GM18526 (cell line): Measurements from ENCODE around the gene ZMAT3.
A peak's percentile ranks its signal among the peaks of the same experiment; 100 is the strongest.

Source experiments
- POLR2A ChIP-seq: IDR thresholded peaks from 3 replicates; pipeline ENCODE4 v1.6.1; 2011; ENCODE audit not compliant: insufficient read length; ENCODE audit errors: extremely low read depth

The ZMAT3 gene

GRCh38 chr3:179071323-179072099, at the start of gene ZMAT3:
TSS of gene ZMAT3 (minus strand) at chr3:179071809. CDS start at chr3:179067752, 4,057 bp downstream.
- TF ChIP-seq POLR2A, result peak; percentile 91

- no peak for TF ChIP-seq POLR2A
These were observed 45.2 kb upstream of the ZMAT3 start for GRCh38 chr3:179116816-179117215.

DNA sequence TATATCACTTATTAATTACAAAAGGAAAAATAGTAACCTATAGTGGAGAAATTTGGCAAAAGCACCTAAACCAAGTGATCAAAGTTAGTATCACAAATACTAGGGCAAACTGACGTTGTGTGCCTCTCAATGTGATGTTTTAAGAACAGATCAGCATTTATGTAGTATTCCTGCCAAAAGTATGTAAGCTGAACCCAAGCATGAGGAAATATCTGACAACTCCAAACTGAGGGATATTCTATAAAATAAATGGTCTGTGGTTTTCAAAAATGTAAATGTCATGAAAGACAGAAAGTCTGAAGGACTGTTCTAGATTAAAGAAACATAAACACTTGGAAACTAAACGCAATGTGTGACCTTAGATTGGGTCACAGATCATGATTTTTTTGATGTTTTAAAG, 42.3 kb upstream of the ZMAT3 start:
- no peak for TF ChIP-seq POLR2A

- no peak for TF ChIP-seq POLR2A
These were observed 36.5 kb upstream of the ZMAT3 start for GRCh38 chr3:179108086-179108485.

GRCh38 chr3:179107617-179108016, 36.0 kb upstream of the ZMAT3 start:
- TF ChIP-seq POLR2A, result no peak

DNA sequence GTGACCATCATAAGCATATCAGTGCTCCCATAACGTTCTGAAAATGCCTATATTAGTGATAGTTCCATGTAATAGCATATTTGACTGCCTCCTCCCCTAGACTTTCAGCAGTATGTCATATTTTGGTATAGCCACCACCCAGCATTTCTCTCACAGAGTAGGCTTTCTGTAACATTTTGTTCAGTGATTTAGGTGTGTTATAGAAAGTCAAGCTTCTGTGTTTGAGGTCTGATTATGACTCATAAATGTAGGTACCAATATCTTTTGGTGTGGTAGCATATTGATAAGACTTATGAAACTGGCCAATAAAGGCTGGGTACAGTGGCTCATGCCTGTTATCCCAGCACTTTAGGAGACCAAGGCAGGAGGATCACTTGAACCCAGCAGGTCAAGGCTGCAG, 34.3 kb upstream of the ZMAT3 start:
- no peak for TF ChIP-seq POLR2A

DNA sequence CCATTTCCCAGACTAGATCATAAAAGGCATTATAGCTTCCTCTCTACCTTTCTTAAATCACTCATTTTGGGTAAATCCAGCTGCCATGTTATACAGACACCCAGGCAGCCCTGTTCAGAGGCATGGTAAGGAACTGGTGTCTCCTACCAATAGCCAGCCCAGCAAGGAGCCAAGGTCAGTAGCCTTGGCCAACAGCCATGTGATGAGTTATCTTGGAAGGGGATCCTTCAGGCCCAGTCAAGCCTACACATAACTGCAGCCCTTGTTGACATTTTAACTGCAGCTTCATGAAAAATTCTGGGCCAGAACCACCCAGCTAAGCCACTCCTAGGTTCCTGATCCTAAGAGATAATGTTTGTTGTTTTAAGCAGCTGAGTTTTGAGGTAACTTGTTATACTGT, 29.0 kb upstream of the ZMAT3 start:
- no peak for TF ChIP-seq POLR2A

DNA sequence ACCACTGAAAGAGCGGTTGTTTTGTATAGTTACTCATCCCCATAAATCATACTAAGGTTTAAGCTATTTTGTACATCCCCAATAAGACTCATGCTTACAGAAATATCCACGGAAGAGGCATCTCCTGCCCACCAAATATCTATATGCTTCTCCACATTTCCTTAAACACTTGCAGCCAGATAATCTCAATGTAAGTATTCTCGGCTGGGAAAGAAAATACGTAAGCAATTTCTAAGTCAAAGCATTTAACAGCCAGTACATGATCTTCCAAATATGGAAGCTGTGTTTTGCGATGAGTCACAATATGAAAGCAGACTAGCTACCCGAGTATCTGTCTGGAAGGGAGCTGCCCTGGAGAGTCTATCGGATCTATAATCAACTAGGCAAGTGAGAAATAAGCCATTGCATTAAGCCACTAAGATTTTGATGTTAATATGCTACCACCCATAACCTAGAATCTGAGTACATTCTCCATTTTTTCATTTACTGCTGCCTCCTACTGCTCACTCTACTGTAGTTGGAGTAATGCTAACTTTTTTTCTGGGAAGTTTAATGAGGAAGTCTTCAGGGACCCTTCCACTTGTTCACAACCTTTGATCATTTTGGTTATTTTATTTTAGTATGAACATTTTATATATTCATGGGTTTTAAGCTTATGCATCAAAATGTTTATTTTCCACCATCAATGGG, 26.9 kb upstream of the ZMAT3 start:
- no peak for TF ChIP-seq POLR2A

- no peak for TF ChIP-seq POLR2A
These were observed 22.2 kb upstream of the ZMAT3 start for GRCh38 chr3:179093807-179094206.

DNA sequence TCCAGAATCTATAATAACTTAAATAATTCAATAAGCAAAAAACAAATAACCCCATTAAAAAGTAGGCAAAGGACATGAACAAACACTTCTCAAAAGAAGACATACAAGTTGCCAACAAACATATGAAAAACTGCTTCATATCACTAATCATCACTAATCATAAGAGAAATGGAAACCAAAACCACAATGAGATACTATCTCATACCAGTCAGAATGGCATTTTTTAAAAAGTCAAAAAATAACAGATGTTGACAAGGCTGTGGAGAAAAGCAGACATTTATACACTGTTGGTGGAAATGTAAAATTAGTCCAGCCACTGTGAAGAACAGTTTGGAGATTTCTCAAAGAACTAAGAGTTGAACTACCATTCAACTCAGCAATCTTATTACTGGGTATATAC, 19.5 kb upstream of the ZMAT3 start:
- no peak for TF ChIP-seq POLR2A

GRCh38 chr3:179088306-179088705, 16.7 kb upstream of the ZMAT3 start:
- TF ChIP-seq POLR2A, result no peak

DNA sequence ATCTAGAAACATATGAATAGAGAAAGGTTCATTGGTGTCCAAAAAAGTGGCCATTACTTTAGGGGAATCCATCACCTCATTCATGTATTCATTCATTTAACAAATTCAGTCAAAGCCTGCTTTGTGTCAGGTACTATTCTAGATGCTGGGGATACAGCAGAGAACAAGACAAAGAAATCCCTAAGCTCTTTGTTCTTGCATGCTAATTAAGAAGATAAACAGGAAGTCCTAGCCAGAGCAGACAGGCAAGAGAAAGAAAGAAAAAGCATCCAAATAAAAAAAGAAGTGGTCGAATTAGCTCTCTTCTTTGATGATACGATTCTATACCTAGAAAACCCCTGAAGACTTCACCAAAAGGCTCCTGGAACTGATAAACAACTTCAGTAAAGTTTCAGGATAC, 12.4 kb upstream of the ZMAT3 start:
- no peak for TF ChIP-seq POLR2A

DNA sequence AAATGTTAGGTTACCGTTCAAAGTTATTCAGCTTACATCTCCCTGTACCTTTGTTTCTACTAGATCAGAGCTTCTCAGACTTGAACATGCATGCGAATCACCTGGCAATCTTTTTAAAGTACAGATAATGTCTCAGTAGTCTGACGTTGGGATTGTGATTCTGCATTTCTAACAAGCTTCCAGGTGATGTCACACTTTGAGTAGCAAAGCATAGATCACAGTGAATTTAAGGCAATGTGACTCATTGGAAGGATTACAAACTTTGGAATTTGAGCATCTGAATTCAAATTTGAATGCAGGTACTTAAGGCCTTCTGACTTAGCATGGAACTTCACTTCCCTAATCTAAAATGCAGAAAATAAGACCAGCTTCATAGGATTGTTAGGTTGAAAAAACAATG, 10.8 kb upstream of the ZMAT3 start:
- TF ChIP-seq POLR2A, result no peak

GRCh38 chr3:179081885-179082284, 10.3 kb upstream of the ZMAT3 start:
- TF ChIP-seq POLR2A, result no peak

GRCh38 chr3:179079537-179079936, 7.9 kb upstream of the ZMAT3 start:
- no peak for TF ChIP-seq POLR2A

DNA sequence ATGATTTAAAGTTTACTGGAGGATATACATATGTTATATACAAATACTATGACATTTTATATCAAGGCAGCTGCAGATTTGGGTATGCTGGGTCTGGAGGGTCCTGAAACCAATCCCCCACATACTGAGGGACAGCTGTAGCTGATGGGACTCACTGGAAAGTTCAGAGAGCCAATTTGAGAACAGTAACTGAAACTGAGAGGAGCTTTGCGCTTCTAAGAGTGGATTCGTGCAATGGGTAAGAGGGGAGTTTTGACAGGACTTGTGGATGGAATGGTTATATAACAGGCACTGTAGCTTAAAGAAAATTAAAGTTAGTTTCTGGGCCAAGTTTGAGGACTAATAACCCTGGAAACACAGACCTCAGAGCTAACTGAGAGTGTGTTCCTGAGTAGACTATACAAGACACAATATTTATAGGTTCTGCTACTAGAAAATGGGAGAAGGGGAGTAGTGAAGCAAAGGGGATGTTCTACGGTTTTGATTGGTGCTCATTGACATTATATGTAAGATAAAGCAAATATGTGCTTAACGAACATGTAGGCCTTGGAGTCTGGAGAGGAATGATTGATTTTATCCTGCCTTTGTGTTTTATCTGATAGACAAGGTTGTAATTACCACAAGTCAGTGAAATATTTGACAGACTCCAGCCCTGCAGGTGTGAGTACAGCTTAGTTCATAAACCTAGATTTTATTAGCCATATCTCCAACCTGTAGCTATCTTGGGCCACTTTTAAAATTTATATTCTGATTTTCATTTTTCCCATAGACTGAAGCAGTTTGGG, 4.8 kb upstream of the ZMAT3 start:
- TF ChIP-seq POLR2A, result no peak
